T1000 (cell line): ENCODE measurements around the gene ARPC5.

ENCODE experiments used
- DNase-seq: peaks from one replicate; lab custom pipeline; 2025; ENCODE audit warnings: mixed read lengths; lab: John Stamatoyannopoulos, UW

ARPC5 gene

GRCh38 chr1:183585038-183585437 is 50.5 kb downstream of the ARPC5 start:
- DNase-seq = no peak

GRCh38 chr1:183584147-183584546 is 51.4 kb downstream of the ARPC5 start:
- no peak for DNase-seq

GRCh38 chr1:183583466-183583865 is 52.1 kb downstream of the ARPC5 start:
- no peak for DNase-seq

DNA sequence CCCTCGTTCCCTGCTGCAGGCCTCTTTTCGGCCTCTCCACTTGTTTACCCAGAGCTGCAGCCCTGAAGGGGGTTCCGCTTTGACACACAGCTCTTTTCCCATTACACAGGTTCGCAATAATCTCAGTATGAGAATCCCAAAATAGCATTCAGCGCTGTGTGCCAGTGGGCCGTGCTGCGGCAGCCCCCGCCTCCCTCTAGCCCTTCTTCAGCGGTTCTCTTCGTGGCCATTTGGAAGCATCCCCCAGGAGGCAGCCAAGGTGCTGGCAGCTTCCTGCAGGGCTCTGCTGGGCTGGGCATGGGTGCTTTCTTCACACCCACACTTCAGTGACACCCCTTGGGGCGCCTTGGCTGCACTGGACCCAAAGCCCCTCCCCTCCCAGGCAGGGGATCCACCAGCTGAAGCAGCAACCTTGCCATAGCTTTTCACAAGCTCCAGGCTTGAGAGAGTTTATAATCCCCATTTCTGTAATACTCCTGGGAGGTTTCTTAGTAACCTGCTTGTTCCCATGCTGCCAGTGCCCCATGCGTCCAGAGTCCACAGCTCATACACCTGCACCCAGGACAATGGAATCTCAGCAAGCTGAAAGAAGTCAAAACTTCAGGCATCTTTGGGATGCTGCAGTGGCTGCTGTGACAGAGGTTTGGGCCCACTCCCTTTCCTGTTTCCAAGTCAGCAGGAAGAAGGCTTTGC is 53.4 kb downstream of the ARPC5 start:
- DNase-seq = no peak

- no peak for DNase-seq
Observed at GRCh38 chr1:183580281-183580682, 55.3 kb downstream of the ARPC5 start.

- no peak for DNase-seq
Observed at GRCh38 chr1:183578856-183579255, 56.7 kb downstream of the ARPC5 start.

- no peak for DNase-seq
Observed at GRCh38 chr1:183577897-183578465, 57.6 kb downstream of the ARPC5 start.

DNA sequence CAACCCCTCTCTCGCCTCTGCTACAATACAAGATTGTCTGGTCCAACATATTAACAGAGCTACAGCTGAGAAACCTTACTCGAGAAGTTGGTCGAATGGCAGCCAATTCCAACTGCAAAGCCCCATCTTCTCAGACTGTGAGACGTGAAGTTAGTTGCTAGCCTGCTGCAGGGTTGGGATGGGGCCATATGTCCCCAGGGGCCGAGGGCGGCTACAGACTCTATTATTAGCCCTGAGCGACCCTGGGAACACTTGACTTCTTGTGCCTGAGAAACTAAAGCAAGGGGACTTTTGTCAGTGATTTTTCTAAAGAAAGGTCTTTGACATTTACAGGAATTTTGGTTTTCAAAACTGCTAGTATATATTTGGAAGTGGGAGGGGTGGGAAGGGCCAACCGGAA is 59.0 kb downstream of the ARPC5 start:
- no peak for DNase-seq

GRCh38 chr1:183575606-183576005 is 60.0 kb downstream of the ARPC5 start:
- no peak for DNase-seq

- no peak for DNase-seq
Observed at GRCh38 chr1:183572721-183573120, 62.9 kb downstream of the ARPC5 start.

DNA sequence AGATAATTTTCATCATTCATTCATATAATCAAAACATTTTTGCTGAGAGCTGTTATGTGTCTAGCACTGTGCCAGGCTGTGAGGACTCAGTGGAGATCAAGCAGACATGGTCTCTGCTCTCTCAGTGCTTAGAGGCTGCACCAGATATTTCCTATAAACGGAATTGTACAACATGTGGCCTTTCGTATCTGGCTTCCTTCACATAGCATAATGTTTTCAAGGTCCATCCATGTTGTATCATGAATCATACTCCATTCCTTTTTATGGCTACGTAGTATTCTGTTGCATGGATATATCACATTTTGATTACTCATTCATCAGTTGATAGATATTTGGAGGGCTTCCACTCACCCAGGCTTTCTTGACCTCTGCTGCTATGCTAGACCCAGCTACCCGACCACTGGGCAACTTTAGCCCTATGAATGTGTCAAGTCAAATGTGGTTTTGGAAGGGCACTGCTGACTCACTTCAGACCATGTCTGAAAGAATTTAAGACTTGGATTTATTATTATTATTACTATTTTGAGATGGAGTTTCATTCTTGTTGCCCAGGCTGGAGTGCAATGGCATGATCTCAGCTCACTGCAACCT is 63.8 kb downstream of the ARPC5 start:
- DNase-seq = no peak
